GM23338 (cell line): Measurements from ENCODE around the gene SACS. TPM values are rescaled to one million over a fixed set of nuclear protein-coding genes. Genes with fewer than 3 reads are reported as not detected.

ENCODE experiments used
- ATAC-seq: fragments of 200-7000 bp; cut with Tn5 transposase; 3 replicates; pipeline ENCODE4 v1.9.1; 2020
- DNase-seq: peaks from one replicate; pipeline ENCODE4 v3.0.0-alpha.2; 2015; ENCODE audit warnings: low spot score
- H2AFZ ChIP-seq: fragments of 200-600 bp; sonication (generic); 2 replicates; pipeline ENCODE4 v1.8.0; 2016; ENCODE audit warnings: antibody characterized with exemption, mild to moderate bottlenecking, moderate library complexity
- H3F3A ChIP-seq: fragments of 200-600 bp; sonication (generic); replicated peaks from 2 replicates; pipeline ENCODE4 v1.8.0; 2017; ENCODE audit warnings: antibody characterized with exemption, mixed run types, low read depth
- H3K27ac ChIP-seq: fragments of 200-600 bp; sonication (generic); 2 replicates; pipeline ENCODE4 v1.6.1; 2016; ENCODE audit warnings: low read depth
- H3K27me3 ChIP-seq: fragments of 200-600 bp; sonication (generic); 2 replicates; pipeline ENCODE4 v1.8.0; 2016; ENCODE audit warnings: mild to moderate bottlenecking, mixed run types, moderate library complexity; ENCODE audit not compliant: insufficient read depth
- H3K36me3 ChIP-seq: fragments of 200-600 bp; sonication (generic); 2 replicates; pipeline ENCODE4 v1.8.0; 2016; ENCODE audit warnings: mild to moderate bottlenecking; ENCODE audit not compliant: insufficient read depth
- H3K4me1 ChIP-seq: fragments of 200-600 bp; sonication (generic); 2 replicates; pipeline ENCODE4 v1.8.0; 2016; ENCODE audit warnings: mild to moderate bottlenecking, moderate library complexity; ENCODE audit not compliant: insufficient read depth
- H3K4me2 ChIP-seq: fragments of 200-600 bp; sonication (generic); 2 replicates; pipeline ENCODE4 v1.7.1; 2017; ENCODE audit warnings: mixed run types
- H3K4me3 ChIP-seq: fragments of 200-600 bp; sonication (generic); 2 replicates; pipeline ENCODE4 v1.6.1; 2016; ENCODE audit warnings: mixed run types
- H3K79me2 ChIP-seq: fragments of 200-600 bp; sonication (generic); replicated peaks from 2 replicates; pipeline ENCODE4 v1.8.0; 2017; ENCODE audit warnings: mild to moderate bottlenecking; ENCODE audit not compliant: insufficient read depth
- H3K9me2 ChIP-seq: fragments of 200-600 bp; sonication (generic); 2 replicates; pipeline ENCODE4 v1.8.0; 2017; ENCODE audit not compliant: insufficient read depth
- H4K20me1 ChIP-seq: fragments of 200-600 bp; sonication (generic); replicated peaks from 2 replicates; pipeline ENCODE4 v1.8.0; 2017; ENCODE audit warnings: mild to moderate bottlenecking; ENCODE audit not compliant: insufficient read depth
- H3K27ac Mint-ChIP-seq: 2 replicates; pipeline ENCODE4 v1.8.0; 2020; ENCODE audit warnings: inconsistent platforms, mild to moderate bottlenecking, moderate library complexity, mixed read lengths
- H3K27me3 Mint-ChIP-seq: 3 replicates; pipeline ENCODE4 v1.8.0; 2022; ENCODE audit warnings: low read depth, mild to moderate bottlenecking, moderate library complexity, mixed read lengths, inconsistent platforms; ENCODE audit not compliant: insufficient read depth, poor library complexity
- H3K36me3 Mint-ChIP-seq: 3 replicates; pipeline ENCODE4 v1.8.0; 2021; ENCODE audit warnings: low read depth, mild to moderate bottlenecking, inconsistent platforms, moderate library complexity, mixed read lengths
- H3K4me1 Mint-ChIP-seq: 3 replicates; pipeline ENCODE4 v1.8.0; 2020; ENCODE audit warnings: mild to moderate bottlenecking, inconsistent platforms, mixed read lengths
- H3K4me3 Mint-ChIP-seq: 3 replicates; pipeline ENCODE4 v1.8.0; 2021; ENCODE audit warnings: moderate library complexity, mild to moderate bottlenecking, inconsistent platforms, mixed read lengths
- H3K9me3 Mint-ChIP-seq: 3 replicates; pipeline ENCODE4 v1.8.0; 2020; ENCODE audit warnings: moderate library complexity, mild to moderate bottlenecking, inconsistent platforms, mixed read lengths
- CREB1 ChIP-seq: fragments of 250-450 bp; sonication (Bioruptor Pico); IDR thresholded peaks from 2 replicates; pipeline ENCODE4 v1.5.0; 2020; ENCODE audit warnings: low read depth, mild to moderate bottlenecking, moderate library complexity
- ETS1 ChIP-seq: IDR thresholded peaks from 2 replicates; pipeline ENCODE4 v1.6.1; 2016; ENCODE audit warnings: antibody characterized with exemption
- EZH2phosphoT487 ChIP-seq: fragments of 200-600 bp; sonication (generic); IDR thresholded peaks from one replicate; pipeline ENCODE4 v1.8.1; 2018; ENCODE audit warnings: antibody characterized with exemption; ENCODE audit not compliant: unreplicated experiment
- JUNB ChIP-seq: IDR thresholded peaks from one replicate; pipeline ENCODE4 v1.6.1; 2016; ENCODE audit warnings: antibody characterized with exemption; ENCODE audit not compliant: unreplicated experiment
- REST ChIP-seq: IDR thresholded peaks from one replicate; pipeline ENCODE4 v1.6.1; 2018; ENCODE audit warnings: antibody characterized with exemption; ENCODE audit not compliant: unreplicated experiment
- STAT1 ChIP-seq: IDR thresholded peaks from one replicate; pipeline ENCODE4 v1.6.1; 2016; ENCODE audit warnings: antibody characterized with exemption; ENCODE audit not compliant: unreplicated experiment
- ZNF114 ChIP-seq: fragments of 250-450 bp; sonication (Bioruptor Pico); IDR thresholded peaks from 2 replicates; pipeline ENCODE4 v1.5.0; 2020; ENCODE audit warnings: mild to moderate bottlenecking, moderate library complexity
- ZNF462 ChIP-seq: fragments of 250-450 bp; sonication (Bioruptor Pico); IDR thresholded peaks from 2 replicates; pipeline ENCODE4 v1.5.0; 2020; ENCODE audit warnings: mild to moderate bottlenecking, moderate library complexity
- polyA plus RNA-seq: library from polyadenylated mRNA; unstranded; fragments of >200 nt; fragmentation: Nextera tagmentation; extraction: Ambion mirVana; gene quantifications from 2 replicates; pipeline ENCODE4 v1.2.1, GENCODE V29; 2016
- total RNA-seq: library from RNA; depleted of rRNA; stranded (reverse); fragments of >200 nt; shearing (Covaris generic); gene quantifications from 2 replicates; pipeline ENCODE4 v1.2.3, GENCODE V29; 2014

The SACS gene
- total and polyA plus RNA-seq, 2 experiments from 2014 or later, result 13.8 to 58.7 TPM

GRCh38 chr13:23392925-23393645 is 40.4 kb downstream of the SACS start:
- Histone ChIP-seq H3K36me3 (no peaks in the 10 kb centered on the region), H2AFZ (no peak overlapping the region), H3K4me3 (no peak overlapping the region), H3K9me2 (peaks cover 3% of the 10 kb centered on the region; the same call in 1 of the 2 replicates), H3F3A (no peaks in the 10 kb centered on the region), H4K20me1 (no peaks in the 10 kb centered on the region), H3K27ac (no peak overlapping the region), H3K27me3 (no peaks in the 10 kb centered on the region), H3K4me1 (no peaks in the 10 kb centered on the region), H3K4me2 (no peak overlapping the region), H3K79me2 (no peaks in the 10 kb centered on the region)
- Mint-ChIP-seq H3K4me1 (peaks cover 3% of the 10 kb centered on the region), H3K27me3 (peaks cover 4% of the 10 kb centered on the region), H3K27ac (peak overlapping the region; percentile 58), H3K36me3 (peaks cover 6% of the 10 kb centered on the region; the same call in 1 of the 3 replicates), H3K4me3 (no peak overlapping the region), H3K9me3 (peaks cover 3% of the 10 kb centered on the region; the same call in 1 of the 3 replicates)
- TF ChIP-seq REST (no peak), ZNF462 (CRISPR knock-in tag) (no peak), STAT1 (no peak), ZNF114 (CRISPR knock-in tag) (no peak), JUNB (no peak), ETS1 (no peak), EZH2phosphoT487 (no peak), CREB1 (CRISPR knock-in tag) (no peak)
- DNase-seq (no peak), ATAC-seq (no peak)
